HepG2 (cell line): ENCODE results near the gene NOS1AP. TPM values are rescaled to one million over a fixed set of nuclear protein-coding genes. Genes with fewer than 3 reads are reported as not detected.
A peak's percentile ranks its signal among the peaks of the same experiment; 100 is the strongest.

Experiments used
- ATAC-seq: fragments of 200-7000 bp; cut with Tn5 transposase; 3 replicates; pipeline ENCODE4 v1.9.1; 2020; ENCODE audit warnings: mild to moderate bottlenecking, moderate library complexity
- BruUV-seq: library from RNA; stranded (reverse); fragments of 400-500 nt; replicated peaks from 2 replicates; lab custom pipeline; 2021; lab: Mats Ljungman, UMichigan
- CTCF ChIA-PET: fragments of 300-600 bp; formaldehyde crosslinking; extraction: SDS; loops from one replicate; lab custom pipeline; 2021; ENCODE audit warnings: low total read pairs, inconsistent platforms, low intra/inter-chr PET ratio; lab: Yijun Ruan, JAX
- POLR2A ChIA-PET: fragments of 350-600 bp; sonication (Branson Sonifier 250); formaldehyde crosslinking; loops from one replicate; lab custom pipeline; 2020; ENCODE audit warnings: antibody characterized with exemption, inconsistent platforms; lab: Yijun Ruan, JAX
- DNase-seq: peaks from one replicate; pipeline ENCODE4 v3.0.0-alpha.2; 2015; ENCODE audit warnings: low spot score
- FAIRE-seq: peaks from 3 replicates; lab custom pipeline; 2011; peaks lifted over from hg19 to GRCh38; lab: Jason Lieb, UNC
- H2AFZ ChIP-seq: one replicate; pipeline ENCODE4 v1.6.1; 2011; ENCODE audit warnings: low read length, inconsistent platforms
- H3K27ac ChIP-seq: fragments of 300-600 bp; 3 replicates; pipeline ENCODE4 v1.8.0; 2011; ENCODE audit warnings: mixed run types, mild to moderate bottlenecking, mixed read lengths, low read length, inconsistent platforms; ENCODE audit not compliant: insufficient read depth; ENCODE audit errors: extremely low read length
- H3K27me3 ChIP-seq, 2 experiments: fragments of 200-600 bp in 1 of 2; 2 replicates in 1 of 2; 3 replicates in 1 of 2; pipeline versions ENCODE4 v1.6.0 to v1.8.0; 2011; ENCODE audit warnings: low read length in 2 of 2, mild to moderate bottlenecking in 2 of 2, moderate library complexity in 2 of 2, inconsistent platforms in 1 of 2; ENCODE audit not compliant: insufficient read depth in 2 of 2, control insufficient read depth in 1 of 2
- H3K36me3 ChIP-seq, 2 experiments: fragments of 200-600 bp in 1 of 2; replicated peaks in 1 of 2; 2 replicates in 1 of 2; 3 replicates in 1 of 2; pipeline versions ENCODE4 v1.5.1 to v1.8.0; 2011; ENCODE audit warnings: low read length in 2 of 2, inconsistent platforms in 1 of 2; ENCODE audit not compliant: insufficient read depth in 2 of 2, control insufficient read depth in 1 of 2
- H3K4me1 ChIP-seq: 2 replicates; pipeline ENCODE4 v1.5.1; 2012; ENCODE audit warnings: low read length, inconsistent platforms; ENCODE audit not compliant: insufficient read depth
- H3K4me2 ChIP-seq: 2 replicates; pipeline ENCODE4 v1.6.0; 2011; ENCODE audit warnings: low read depth, low read length, inconsistent platforms
- H3K4me3 ChIP-seq, 3 experiments: fragments of 200-600 bp in 1 of 3; sonication (generic), shearing (Covaris generic) in 1 of 3; replicated peaks in 1 of 3; 2 replicates each; pipeline ENCODE4 v1.5.1; 2011 to 2016; ENCODE audit warnings: low read length in 3 of 3, inconsistent platforms in 2 of 3, low read depth in 2 of 3, mild to moderate bottlenecking in 2 of 3, control low read depth in 1 of 3, mixed read lengths in 1 of 3; ENCODE audit not compliant: insufficient read depth in 1 of 3
- H3K79me2 ChIP-seq: one replicate; pipeline ENCODE4 v1.6.1; 2011; ENCODE audit warnings: low read length, inconsistent platforms; ENCODE audit not compliant: insufficient read depth
- H3K9ac ChIP-seq: 2 replicates; pipeline ENCODE4 v1.6.0; 2011; ENCODE audit warnings: mild to moderate bottlenecking, low read depth, low read length, inconsistent platforms; ENCODE audit not compliant: insufficient read depth
- H3K9me3 ChIP-seq: 2 replicates; pipeline ENCODE4 v1.5.1; 2012; ENCODE audit warnings: mild to moderate bottlenecking, low read length
- H4K20me1 ChIP-seq: 2 replicates; pipeline ENCODE4 v1.6.0; 2011; ENCODE audit warnings: inconsistent platforms, mild to moderate bottlenecking, low read length, moderate library complexity; ENCODE audit not compliant: insufficient read depth
- CREM ChIP-seq, 2 experiments: sonication (generic) in 1 of 2; formaldehyde crosslinking in 1 of 2; IDR thresholded peaks; 2 replicates each; pipeline versions ENCODE4 v1.4.0 to v1.6.1; 2016 to 2020; ENCODE audit warnings: antibody characterized with exemption in 1 of 2, mild to moderate bottlenecking in 1 of 2, missing genetic modification reagents in 1 of 2
- FOXC1 ChIP-seq: sonication (generic); formaldehyde crosslinking; IDR thresholded peaks from 2 replicates; pipeline ENCODE4 v1.8.0; 2022; ENCODE audit warnings: mild to moderate bottlenecking, missing genetic modification reagents, borderline replicate concordance
- HOXA9 ChIP-seq: sonication (generic); formaldehyde crosslinking; IDR thresholded peaks from 2 replicates; pipeline ENCODE4 v1.8.1; 2022; ENCODE audit warnings: missing genetic modification reagents, mild to moderate bottlenecking, moderate library complexity, borderline replicate concordance
- NCOA5 ChIP-seq: sonication (generic); formaldehyde crosslinking; IDR thresholded peaks from 2 replicates; pipeline ENCODE4 v1.4.0; 2020; ENCODE audit warnings: missing genetic modification reagents
- ONECUT2 ChIP-seq: sonication (generic); formaldehyde crosslinking; IDR thresholded peaks from 2 replicates; pipeline ENCODE4 v1.4.0; 2020; ENCODE audit warnings: missing genetic modification reagents
- SCMH1 ChIP-seq: sonication (generic); formaldehyde crosslinking; IDR thresholded peaks from 2 replicates; pipeline ENCODE4 v1.9.0; 2021; ENCODE audit warnings: missing genetic modification reagents, mild to moderate bottlenecking, borderline replicate concordance
- SETDB1 ChIP-seq: sonication (generic); formaldehyde crosslinking; IDR thresholded peaks from 2 replicates; pipeline ENCODE4 v1.5.1; 2020; ENCODE audit warnings: missing genetic modification reagents, mild to moderate bottlenecking, borderline replicate concordance
- SOX5 ChIP-seq: IDR thresholded peaks from 2 replicates; pipeline ENCODE4 v1.6.1; 2016; ENCODE audit warnings: borderline replicate concordance
- SRF ChIP-seq: IDR thresholded peaks from 2 replicates; pipeline ENCODE4 v1.6.1; 2011; ENCODE audit warnings: mild to moderate bottlenecking, low read depth, low read length, moderate library complexity
- XBP1 ChIP-seq: sonication (generic); formaldehyde crosslinking; IDR thresholded peaks from 2 replicates; pipeline ENCODE4 v1.5.0; 2020; ENCODE audit warnings: missing genetic modification reagents
- ZHX2 ChIP-seq, 2 experiments: sonication (generic) in 1 of 2; formaldehyde crosslinking in 1 of 2; IDR thresholded peaks; 2 replicates each; pipeline versions ENCODE4 v1.6.1 to v1.9.0; 2014 to 2022; ENCODE audit warnings: antibody characterized with exemption in 1 of 2, borderline replicate concordance in 1 of 2, inconsistent platforms in 1 of 2, low read depth in 1 of 2, missing genetic modification reagents in 1 of 2
- ZNF225 ChIP-seq: sonication (generic); formaldehyde crosslinking; IDR thresholded peaks from 2 replicates; pipeline ENCODE4 v1.4.0; 2020; ENCODE audit warnings: mild to moderate bottlenecking, missing genetic modification reagents
- ZNF317 ChIP-seq: sonication (generic); formaldehyde crosslinking; IDR thresholded peaks from 2 replicates; pipeline ENCODE4 v1.5.0; 2020; ENCODE audit warnings: mild to moderate bottlenecking, missing genetic modification reagents
- ZNF501 ChIP-seq: sonication (generic); formaldehyde crosslinking; IDR thresholded peaks from 2 replicates; pipeline ENCODE4 v1.5.1; 2020; ENCODE audit warnings: mild to moderate bottlenecking, moderate library complexity, missing genetic modification reagents
- ZNF546 ChIP-seq: sonication (generic); formaldehyde crosslinking; conservative IDR thresholded peaks from 2 replicates; pipeline ENCODE4 v1.8.1; 2023; ENCODE audit warnings: mild to moderate bottlenecking, missing genetic modification reagents
- WGBS: methylation state at CpG from one replicate; pipeline ENCODE4 v1.1.6; 2017; ENCODE audit warnings: low lambda C conversion rate; 5-methylcytosine and 5-hydroxymethylcytosine counted together
- in situ Hi-C: cut with HindIII; loops from 2 replicates; pipeline ENCODE4 v1.10.0; 2017; ENCODE audit warnings: low pct_unique_long_range_greater_than_20kb; ENCODE audit not compliant: extremely low pct_ligation_motif_present
- intact Hi-C: fragments of 100-400 bp; cut with micrococcal nuclease; formaldehyde crosslinking; loops from one replicate; pipeline ENCODE4 v1.10.0; 2022; ENCODE audit not compliant: unreplicated experiment
- polyA plus RNA-seq, 8 experiments: library from polyadenylated mRNA; depleted of rRNA in 3 of 8; stranded (reverse) in 7 of 8; unstranded in 1 of 8; fragments of >200 nt; fragmentation: Illumina TruSeq in 4 of 8; extraction: Trizol in 4 of 8; gene quantifications; 2 replicates each; pipeline versions ENCODE4 v1.2.1 to v1.2.3, GENCODE V29; 2011 to 2016; ENCODE audit warnings: low read depth in 4 of 8, missing spikeins in 1 of 8, mixed read lengths in 1 of 8; ENCODE audit not compliant: insufficient read depth in 1 of 8
- total RNA-seq, 5 experiments: library from RNA; depleted of rRNA; stranded (reverse); fragments of >200 nt; fragmentation: Illumina TruSeq; extraction: Trizol; gene quantifications; 2 replicates each; pipeline ENCODE4 v1.2.3, GENCODE V29; 2016; ENCODE audit warnings: low read depth in 1 of 5

NOS1AP gene
- total and polyA plus RNA-seq, 2 of the 13 experiments (the other 11 are each of a cell fraction or from before 2014, with no cell fraction given): 2.0 to 3.3 TPM

GRCh38 chr1:162137179-162137960 is 67.9 kb downstream of the NOS1AP start:
- intact Hi-C loops: no loop called here
- no peak for TF ChIP-seq HOXA9 (CRISPR knock-in tag)
- no peak for TF ChIP-seq FOXC1 (CRISPR knock-in tag)
- no peak for TF ChIP-seq SCMH1 (CRISPR knock-in tag)
- TF ChIP-seq CREM (IDR thresholded peaks at IDR 0.05): no peak
- TF ChIP-seq CREM (CRISPR knock-in tag; IDR thresholded peaks at IDR 0.05): no peak
- no peak for TF ChIP-seq SOX5
- no peak for TF ChIP-seq ZHX2 (IDR thresholded peaks at IDR 0.05; ENCODE audit: low read depth)
- TF ChIP-seq ZHX2 (CRISPR knock-in tag; IDR thresholded peaks at IDR 0.05; ENCODE audit: borderline replicate concordance): no peak
- TF ChIP-seq ZNF225 (CRISPR knock-in tag): no peak
- TF ChIP-seq XBP1 (CRISPR knock-in tag): no peak
- no peak for TF ChIP-seq SETDB1 (CRISPR knock-in tag)
- TF ChIP-seq NCOA5 (CRISPR knock-in tag): no peak
- no peak for TF ChIP-seq ZNF546 (CRISPR knock-in tag)
- peak; percentile 49; the same call in 1 of the 2 replicates for TF ChIP-seq ONECUT2 (CRISPR knock-in tag)
- no peak for TF ChIP-seq ZNF317 (CRISPR knock-in tag)
- TF ChIP-seq SRF: no peak
- TF ChIP-seq ZNF501 (CRISPR knock-in tag): 0 out of 2 replicates have a peak, but pooled peaks have one; percentile 20
- TF ChIP-seq, all 625 proteins: peak for 2
- no peak for DNase-seq
- Histone ChIP-seq H3K36me3 (no peaks in the 10 kb centered on the region), H3K4me1 (peaks cover 98% of the 10 kb centered on the region), H3K4me3 (peak overlapping the region in 1 of 3 experiments; percentile 6; a peak in 1 of 6 replicates), H3K9me3 (no peaks in the 10 kb centered on the region), H4K20me1 (no peaks in the 10 kb centered on the region), H3K27me3 (no peaks in the 10 kb centered on the region), H3K4me2 (peak overlapping the region; percentile 60), H2AFZ (no peak overlapping the region), H3K27ac (peak overlapping the region; percentile 18), H3K79me2 (peaks cover 87% of the 10 kb centered on the region), H3K9ac (peak overlapping the region; percentile 2; the same call in 1 of the 2 replicates)
- peak; percentile 16; the same call in 1 of the 3 replicates for ATAC-seq
- WGBS: 77% methylated on average over 8 of the region's 8 CpGs
- CTCF ChIA-PET: no interaction called here
- in situ Hi-C loops: no loop called here
- POLR2A ChIA-PET: interaction anchor here (1.6 kb wide), 1 partner anchor 8 kb away, joined by 8 read pairs; no protein-coding TSS in a partner anchor
- BruUV-seq: no TSS peak
- FAIRE-seq: no peak
